HG02571 (cell line): Measurements from ENCODE around the gene FANK1.

Experiments used
- ATAC-seq: cut with Tn5 transposase; IDR thresholded peaks from one replicate; pipeline ENCODE4 v1.9.1; 2021; ENCODE audit warnings: mild to moderate bottlenecking, moderate library complexity; ENCODE audit not compliant: unreplicated experiment

Gene FANK1

GRCh38 chr10:125984346-125984745, 88.0 kb downstream of the FANK1 start:
- no peak for ATAC-seq

GRCh38 chr10:125984865-125985495, 88.6 kb downstream of the FANK1 start:
- ATAC-seq, result no peak

GRCh38 chr10:125985557-125986240, 89.3 kb downstream of the FANK1 start:
- ATAC-seq, result no peak

GRCh38 chr10:125989791-125990190, 93.4 kb downstream of the FANK1 start:
- no peak for ATAC-seq

GRCh38 chr10:125990974-125991373, 94.6 kb downstream of the FANK1 start:
- ATAC-seq, result no peak

- ATAC-seq, result no peak
Observed at GRCh38 chr10:125991392-125991791, 95.0 kb downstream of the FANK1 start.

- ATAC-seq, result no peak
Observed at GRCh38 chr10:125992254-125992653, 95.9 kb downstream of the FANK1 start.

GRCh38 chr10:125994601-125995000, 98.2 kb downstream of the FANK1 start:
- ATAC-seq, result no peak

GRCh38 chr10:125995726-125996304, 99.5 kb downstream of the FANK1 start:
- no peak for ATAC-seq

GRCh38 chr10:125997586-125997985, 101.2 kb downstream of the FANK1 start:
- no peak for ATAC-seq

GRCh38 chr10:125999694-126000093, 103.3 kb downstream of the FANK1 start:
- no peak for ATAC-seq

GRCh38 chr10:126001576-126001975, 105.2 kb downstream of the FANK1 start:
- ATAC-seq, result no peak

- ATAC-seq, result no peak
Observed at GRCh38 chr10:126004752-126005151, 108.4 kb downstream of the FANK1 start.

GRCh38 chr10:126006264-126006663, 109.9 kb downstream of the FANK1 start:
- ATAC-seq, result no peak

- no peak for ATAC-seq
Observed at GRCh38 chr10:126006906-126007305, 110.5 kb downstream of the FANK1 start.

GRCh38 chr10:126009650-126010049, 113.3 kb downstream of the FANK1 start:
- no peak for ATAC-seq

GRCh38 chr10:126011995-126012394, 115.6 kb downstream of the FANK1 start:
- ATAC-seq, result no peak

GRCh38 chr10:126012485-126012884, 116.1 kb downstream of the FANK1 start:
- ATAC-seq, result no peak

GRCh38 chr10:126013489-126014281, 117.3 kb downstream of the FANK1 start:
- peak; percentile 53 for ATAC-seq

- ATAC-seq, result no peak
Observed at GRCh38 chr10:126014309-126014708, 117.9 kb downstream of the FANK1 start.

- ATAC-seq, result no peak
Observed at GRCh38 chr10:126015413-126015812, 119.0 kb downstream of the FANK1 start.
